Measurements from ENCODE around the gene RRP1B.

Gene RRP1B

DNA sequence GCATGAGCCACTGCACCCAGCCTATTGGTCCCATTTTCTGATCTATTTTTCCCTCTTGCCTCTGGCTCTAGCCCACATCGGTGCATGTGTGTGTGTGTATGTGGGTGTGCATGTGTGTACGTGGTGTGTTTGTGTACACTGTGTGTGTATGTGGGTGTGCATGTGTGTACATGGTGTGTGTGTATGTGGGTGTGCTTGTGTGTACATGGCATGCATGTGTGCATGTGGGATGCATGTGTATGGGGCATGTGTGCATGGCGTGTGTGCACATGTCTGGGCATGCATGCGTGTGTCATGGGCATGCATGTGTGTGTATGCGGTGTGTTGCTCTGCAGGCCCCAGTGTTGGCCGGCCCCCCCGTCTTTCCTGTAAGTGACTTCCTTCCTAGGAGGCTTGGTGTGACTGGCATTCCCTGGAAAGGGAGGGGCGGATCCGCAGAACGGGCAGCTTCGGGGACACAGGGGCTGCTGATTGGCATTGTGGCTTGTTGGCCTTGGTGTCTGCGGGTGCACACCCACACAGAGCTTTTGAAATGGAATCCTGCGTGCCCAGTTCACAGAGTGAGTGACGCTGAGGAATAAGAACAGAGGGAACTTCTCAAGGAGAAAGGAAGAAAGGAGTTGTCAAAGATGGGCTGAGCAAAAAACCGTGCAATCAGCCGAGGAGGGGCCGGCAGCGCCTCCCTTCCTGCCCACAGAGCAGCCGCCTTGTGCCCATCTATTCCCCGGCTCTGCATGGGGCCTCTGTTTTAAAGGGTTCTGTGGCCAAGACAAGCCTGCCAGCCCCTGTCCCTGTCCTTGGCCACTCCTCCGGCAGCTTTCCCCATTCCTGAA, 67.5 kb downstream of the RRP1B start:
- peak; percentile 44 for DNase-seq (ENCODE audit: low spot score)

DNA sequence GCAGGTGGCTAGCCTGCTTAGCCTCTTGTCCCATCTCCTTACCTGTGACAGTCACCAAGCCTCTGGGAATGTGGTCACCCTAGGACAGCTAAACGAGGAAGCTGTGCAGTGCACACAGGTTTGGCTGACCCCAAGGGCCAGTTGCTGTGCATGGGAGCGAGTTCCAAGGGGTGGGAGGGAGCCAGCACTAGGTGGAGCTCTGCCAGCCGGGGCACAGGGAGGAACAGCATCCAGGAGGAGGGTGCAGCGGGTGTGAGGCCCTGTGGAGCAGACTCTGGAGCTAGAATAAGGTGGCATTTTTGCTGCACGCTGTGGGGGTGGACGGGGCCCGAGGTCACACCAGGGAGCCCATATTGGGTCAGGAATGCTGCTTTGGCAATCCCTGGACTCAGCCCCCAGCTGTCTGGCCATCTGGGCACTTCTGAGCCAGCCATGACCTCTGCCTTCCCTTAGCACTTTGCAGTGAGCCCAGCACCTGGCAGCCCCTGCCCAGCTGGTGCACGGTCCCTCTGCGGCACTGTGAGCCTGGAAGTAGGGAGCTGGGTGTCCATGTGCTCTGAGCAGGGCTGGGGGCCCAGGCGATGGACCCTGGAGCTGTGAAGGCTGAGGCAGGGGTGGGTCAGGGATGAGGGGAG, 68.3 kb downstream of the RRP1B start:
- DNase-seq (ENCODE audit: low spot score), result peak; percentile 48

DNA sequence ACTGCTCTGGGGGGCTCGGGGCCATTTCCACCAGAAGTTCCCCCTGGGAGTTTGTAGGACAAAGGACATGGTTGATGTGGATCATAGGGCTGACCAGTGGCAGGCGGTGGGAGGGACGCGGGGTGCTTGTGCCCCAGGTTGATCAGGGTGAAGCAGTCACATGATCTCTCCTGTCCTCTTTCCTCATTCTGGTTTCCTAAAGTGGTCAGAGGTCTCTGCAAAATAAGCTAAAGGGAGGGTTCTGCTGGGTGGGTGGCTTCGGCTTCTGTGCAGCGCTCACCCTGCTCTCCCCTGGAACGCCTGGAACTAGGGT, 68.8 kb downstream of the RRP1B start:
- no peak for DNase-seq (ENCODE audit: low spot score)

DNA sequence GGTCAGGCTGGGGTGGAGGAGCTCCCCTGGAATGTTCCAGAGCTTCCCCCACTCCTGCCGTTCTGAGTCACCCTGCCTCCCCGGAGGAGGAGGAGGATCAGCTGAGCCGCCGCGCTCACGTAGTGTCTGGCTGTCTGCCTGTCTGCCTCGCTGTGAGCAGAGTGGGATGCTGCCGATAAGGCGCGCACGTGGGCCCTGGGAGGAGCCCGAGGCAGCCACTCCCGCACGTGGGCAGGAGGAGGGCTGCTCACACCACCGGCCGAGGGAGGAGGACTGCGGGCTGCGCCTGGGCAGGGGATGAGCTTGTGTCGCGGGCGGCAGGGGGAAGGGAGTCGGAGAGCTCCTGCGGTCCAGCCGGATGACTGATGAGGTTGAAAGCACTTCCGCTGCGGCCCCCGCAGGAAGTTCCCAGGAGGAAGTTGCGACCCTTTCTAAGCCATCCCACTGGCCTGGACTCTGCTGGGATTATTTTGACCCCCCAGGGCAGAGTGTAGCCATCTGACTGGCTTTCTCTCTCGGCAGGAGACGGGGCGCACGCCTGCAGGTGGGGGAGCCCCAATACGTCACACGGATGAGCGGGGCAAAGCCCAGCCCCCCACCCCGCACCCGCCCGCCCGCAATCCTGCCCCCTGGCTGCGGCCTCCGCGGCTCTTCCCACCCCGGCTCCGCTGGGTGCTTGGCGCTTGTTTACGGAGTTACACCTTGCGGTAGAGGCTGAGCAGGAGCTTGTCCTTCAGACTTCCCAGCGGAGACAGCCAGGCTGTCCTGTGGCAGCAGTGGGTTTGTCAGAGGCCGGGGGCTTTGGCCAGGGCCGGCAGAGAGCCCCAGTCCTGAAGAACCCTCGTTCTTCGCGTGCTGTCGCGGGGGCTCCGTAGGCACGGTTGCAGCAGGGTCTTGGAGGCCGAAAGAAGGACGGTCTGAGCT, 69.4 kb downstream of the RRP1B start:
- peak; percentile 87 for DNase-seq (ENCODE audit: low spot score)

DNA sequence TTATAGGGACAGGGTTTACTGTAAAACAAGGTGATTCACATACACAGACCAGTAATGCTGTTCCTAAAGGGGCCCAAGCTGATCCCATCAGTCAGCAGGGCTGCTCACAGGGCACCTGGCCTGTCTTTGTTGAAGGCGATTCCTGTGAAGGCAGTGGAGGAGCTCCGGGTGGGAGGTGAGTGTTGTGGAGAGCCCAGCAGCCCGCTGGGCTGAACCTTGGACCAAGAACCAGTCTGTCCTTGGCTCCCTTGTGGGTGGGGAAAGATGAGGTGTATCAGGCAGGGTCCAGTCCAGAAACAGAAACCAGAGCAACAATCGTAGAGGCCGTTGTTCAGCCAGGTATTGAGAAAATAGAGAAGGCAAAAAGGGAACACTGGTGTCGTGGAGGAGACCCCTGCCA, 72.1 kb downstream of the RRP1B start:
- no peak for DNase-seq (ENCODE audit: low spot score)

DNA sequence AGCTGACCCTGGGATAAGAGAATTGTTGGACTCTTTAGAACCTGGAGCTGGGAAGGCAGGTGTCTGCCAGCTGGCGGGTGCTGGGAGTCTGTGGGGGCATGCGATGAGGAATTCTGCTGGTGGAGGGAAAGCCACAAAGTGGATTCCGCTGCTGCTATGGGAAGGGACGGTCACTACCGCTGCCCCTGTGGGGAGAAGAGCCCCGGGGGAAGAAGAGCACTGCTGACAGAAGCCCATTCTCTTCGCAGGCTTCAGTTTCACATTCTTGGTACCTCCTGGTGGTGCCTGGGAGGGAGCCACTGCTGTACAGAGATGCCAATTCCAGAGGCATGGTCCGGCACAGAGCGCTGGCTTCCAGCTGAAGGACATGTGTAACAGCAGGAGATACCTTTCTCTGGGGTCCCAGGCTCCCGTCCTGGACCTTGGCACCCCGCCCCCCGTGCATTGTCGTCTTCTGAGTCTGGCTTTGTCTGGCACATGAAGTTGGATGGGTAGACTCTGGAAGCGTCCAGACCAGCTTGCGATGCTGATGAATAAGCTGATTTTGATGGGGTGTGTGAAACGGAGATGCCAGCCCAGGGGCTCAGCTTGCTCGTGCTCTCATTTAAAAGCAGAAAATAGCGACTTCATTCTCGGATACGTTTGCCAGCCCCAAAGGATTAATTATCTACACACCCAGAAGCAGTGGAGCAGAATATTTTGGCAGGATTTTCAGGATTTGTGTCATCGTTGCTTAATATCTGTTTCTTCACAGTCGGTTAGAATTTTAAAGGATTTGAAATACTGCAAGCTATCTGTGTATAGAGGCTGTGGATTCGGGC, 72.7 kb downstream of the RRP1B start:
- DNase-seq (ENCODE audit: low spot score), result no peak

DNA sequence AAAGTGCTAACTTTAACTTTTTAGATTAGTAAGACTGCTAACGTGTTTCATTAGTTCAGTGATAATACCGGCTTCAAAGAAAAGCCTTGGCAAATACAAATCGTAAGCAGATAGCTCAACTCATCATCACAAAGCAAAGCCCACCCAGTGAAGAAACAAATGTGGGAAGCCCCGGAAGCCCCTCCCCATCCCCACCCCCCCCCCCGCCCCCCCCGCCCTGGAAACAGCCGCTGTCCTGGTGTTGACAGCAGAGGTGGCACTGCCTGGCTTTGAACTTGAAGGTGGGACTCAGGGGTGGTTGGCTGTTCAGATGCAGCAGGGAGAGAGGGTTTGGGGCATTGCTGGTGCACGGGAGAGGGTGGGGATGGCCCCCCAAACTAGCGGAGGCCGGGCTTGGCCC, 73.7 kb downstream of the RRP1B start:
- DNase-seq (ENCODE audit: low spot score), result no peak

DNA sequence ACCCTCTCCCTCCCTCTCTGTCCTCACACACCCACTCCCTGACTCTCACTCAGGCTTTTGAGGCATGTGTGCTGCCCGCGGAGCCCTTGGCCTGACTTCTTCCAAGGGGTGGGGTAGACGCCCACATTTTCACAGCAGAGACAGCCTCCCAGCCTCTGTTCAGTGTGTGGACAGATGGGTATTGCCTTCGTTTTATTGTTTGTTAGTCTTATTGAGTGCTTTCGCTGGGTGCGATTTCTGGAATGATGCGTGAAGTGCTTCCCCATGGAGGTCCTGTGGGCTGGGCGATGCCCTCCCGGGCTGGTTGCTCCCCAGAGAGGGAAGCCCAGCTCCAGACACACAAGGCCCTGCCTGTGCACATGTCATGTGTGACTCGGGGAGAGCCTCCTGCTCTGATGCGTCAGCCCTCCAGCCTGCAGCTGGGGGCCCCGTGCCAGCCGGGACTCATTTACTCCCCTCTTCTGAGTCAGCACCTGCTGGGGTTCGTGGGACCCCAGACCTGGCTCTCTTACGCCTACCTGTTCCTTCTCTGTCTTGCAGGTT, 74.2 kb downstream of the RRP1B start:
- DNase-seq (ENCODE audit: low spot score), result no peak

DNA sequence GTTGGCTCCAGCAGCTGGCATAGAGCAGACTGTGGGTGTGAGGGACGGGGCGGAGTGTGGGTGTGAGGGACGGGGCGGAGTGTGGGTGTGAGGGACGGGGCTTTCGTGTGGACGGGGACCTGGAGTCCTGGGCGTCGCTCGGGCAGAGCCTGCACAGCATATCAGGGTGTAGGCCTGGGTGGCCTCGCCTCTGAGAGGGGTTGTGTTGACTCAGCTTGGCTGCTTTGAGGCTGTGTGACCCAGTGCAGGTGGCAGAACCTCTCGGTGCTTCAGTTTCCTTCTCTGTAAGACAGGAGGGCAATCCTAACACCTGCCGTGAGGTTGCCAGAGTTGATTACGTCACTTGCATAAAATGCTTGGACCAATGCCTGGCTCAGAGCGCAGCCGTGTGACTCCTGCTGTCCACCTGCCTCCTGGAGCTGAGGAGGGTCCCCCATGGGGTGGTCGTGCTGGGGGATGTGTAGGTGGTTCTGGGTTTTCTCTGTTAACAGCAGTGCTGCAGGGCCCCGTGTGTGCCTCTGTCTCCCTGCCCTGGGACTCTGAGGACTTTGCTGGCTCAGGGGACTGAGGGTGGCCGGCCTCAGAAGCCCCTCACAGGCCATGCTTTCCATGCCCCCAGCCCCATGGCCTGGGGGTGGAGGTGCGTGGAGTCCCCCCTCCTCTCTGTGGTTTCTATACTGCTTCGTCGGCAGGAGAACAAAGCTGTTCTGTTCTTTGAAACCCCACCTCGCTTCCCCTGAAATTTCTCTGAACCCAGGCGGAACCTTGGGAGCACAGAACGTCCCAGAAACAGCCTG, 75.0 kb downstream of the RRP1B start:
- DNase-seq (ENCODE audit: low spot score), result no peak

DNA sequence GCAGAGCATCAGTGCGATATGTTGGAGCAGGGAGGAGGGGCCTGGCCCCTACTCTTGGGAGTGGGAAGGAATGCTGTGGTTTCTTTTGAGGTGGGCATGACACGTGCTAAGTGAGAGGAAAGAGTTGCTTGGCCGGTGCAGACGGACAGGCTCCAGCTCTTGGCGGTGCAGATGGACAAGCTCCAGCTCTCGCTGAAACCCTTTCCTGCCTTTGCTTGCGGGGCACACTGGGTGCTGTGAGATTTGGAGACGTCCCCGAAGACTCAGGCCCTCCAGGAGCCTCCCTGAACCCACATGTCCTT, 75.5 kb downstream of the RRP1B start:
- DNase-seq (ENCODE audit: low spot score), result no peak

DNA sequence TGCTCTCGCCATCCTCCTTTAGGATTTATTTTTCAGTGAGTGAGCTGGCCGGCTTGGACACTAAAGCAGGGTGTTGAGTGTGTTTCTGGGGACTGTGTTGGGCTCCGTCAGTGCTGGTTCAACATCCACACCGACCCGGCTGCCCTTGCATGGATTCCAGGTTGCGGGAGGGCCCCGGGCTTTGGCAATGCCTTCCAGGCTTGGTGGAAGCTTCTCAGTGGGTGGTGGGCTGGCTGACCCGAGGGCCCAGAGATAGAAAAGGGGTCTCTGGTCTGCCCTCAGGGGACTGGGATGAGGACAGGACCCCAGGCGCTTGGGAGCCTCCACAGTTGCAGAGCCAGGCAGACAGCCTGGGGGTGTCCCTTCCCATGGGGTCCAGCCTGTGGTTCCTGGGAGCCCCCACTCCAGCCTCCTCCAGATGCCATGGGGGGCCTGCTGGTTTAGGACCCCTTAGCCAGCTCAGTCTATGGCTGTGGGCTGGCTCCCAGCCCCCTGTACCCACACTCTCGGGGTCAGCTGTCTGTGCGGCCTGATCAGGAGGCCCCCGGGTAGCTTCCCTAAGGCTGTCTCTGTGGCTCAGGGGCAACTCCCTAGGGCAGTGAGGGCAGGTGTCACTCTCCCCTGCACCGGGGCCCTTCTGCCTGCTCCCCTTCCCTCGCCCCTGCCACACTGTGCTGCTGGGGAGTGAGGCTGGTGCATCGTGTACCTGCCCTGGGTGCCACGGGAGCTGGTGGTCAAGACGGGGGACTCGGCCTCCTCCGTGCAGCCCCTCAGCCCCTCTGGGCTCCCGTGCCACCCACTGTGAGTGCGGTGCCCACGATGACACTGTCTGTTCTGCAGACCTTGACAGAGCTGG, 76.1 kb downstream of the RRP1B start:
- DNase-seq (ENCODE audit: low spot score), result no peak

DNA sequence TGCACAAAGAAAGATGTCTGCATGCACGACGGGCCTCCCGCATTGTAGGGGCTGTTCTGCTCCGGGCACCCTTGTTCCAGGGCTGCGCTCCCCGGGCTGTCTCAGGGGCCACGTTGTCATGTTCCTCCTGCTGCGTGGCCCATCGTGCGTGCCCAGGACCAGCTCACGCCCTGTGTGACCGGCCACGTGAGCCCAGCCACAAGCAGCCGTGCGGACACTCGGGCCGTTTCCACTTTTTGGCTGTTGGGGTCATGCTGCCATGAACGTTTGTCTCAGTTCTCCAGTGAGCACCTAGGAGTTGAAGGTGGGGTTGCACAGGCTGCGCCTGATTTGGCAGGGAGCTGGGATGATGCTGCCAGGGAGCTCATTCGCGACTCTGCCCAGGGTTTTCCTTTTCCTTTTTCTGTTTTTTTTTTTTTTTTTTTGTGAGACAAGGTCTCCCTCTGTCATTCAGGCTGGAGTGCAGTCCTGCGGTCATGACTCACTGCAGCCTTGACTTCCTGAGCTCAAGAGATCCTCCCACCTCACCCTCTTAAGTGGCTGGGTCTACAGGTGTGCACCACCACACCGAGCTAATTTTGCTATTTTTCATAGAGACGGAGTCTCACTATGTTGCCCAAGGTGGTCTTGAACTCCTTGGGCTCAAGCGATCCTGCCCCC, 77.0 kb downstream of the RRP1B start:
- no peak for DNase-seq (ENCODE audit: low spot score)

DNA sequence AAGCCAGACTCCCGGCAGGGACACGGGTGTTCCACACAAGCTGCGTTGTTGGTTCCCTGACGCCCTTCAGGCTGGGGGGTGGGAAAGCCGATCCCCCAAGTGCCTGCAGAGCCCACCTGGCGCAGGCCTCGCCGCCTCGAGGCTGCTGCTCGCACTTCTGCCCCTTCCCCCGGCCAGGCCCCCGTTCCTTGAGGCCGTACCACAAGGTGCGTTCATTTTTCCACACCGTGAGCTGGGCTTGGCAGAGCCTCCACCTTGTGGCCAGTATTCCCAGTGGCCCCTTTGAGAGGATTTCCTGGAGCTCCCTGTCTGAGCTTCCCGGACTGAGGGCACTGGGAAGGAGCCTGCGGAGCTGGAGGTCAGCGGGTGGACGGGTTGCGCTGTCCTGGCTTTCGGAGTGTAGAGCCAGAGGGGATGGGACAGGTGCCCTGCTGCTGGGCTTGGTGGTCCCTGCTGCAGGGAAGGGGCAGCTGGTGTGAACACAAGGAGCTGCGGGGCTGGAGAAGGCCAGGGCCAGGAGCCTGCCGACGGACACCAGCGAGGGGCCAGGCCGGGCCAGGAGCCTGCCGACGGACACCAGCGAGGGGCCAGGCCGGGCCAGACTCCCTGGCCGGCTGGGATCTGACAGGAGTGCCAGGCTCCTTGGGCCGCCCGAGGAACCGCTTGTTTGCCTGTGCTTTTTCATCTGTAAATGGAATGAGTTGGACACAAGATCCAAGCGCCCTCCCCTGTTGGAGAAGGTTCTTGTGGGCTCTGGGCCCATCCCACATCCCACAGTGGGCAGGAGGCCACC, 78.0 kb downstream of the RRP1B start:
- no peak for DNase-seq (ENCODE audit: low spot score)

DNA sequence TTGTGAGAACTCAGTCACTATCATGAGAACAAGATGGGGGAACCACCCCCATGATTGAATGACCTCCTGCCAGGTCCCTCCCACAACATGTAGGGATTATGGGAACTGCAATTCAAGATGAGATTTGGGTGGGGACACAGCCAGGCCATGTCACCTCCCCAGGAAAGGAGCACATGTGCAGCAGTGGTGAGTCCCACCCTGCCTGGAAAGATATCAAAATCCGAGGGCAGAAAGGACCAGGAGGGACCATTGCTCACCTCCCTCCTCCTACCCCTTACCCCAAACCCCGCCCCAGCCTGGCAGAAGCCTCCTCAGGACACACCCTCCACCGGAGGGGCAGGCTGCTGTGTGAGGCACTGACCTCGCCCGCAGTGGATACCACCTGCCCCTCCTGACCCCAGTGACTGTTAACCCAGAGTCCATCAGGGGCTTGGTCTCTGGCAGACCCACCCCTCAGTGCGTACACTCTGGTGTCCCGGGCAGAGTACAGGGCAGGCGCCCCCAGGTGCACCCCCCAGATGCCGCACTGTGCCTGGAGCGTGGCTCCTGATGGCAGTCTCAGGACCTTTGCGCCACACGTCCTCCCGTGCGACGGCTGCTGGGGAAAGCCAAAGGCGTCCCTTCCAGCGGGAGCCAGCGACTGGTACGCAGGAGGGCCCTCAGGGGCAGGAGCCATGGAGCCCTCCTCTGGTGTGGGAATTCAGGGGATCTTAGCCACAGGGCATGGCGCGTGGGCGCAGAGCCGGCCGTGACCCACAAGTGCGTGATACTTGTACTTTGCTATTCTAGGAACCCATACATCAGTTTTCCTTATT, 80.5 kb downstream of the RRP1B start:
- DNase-seq (ENCODE audit: low spot score), result peak; percentile 56

DNA sequence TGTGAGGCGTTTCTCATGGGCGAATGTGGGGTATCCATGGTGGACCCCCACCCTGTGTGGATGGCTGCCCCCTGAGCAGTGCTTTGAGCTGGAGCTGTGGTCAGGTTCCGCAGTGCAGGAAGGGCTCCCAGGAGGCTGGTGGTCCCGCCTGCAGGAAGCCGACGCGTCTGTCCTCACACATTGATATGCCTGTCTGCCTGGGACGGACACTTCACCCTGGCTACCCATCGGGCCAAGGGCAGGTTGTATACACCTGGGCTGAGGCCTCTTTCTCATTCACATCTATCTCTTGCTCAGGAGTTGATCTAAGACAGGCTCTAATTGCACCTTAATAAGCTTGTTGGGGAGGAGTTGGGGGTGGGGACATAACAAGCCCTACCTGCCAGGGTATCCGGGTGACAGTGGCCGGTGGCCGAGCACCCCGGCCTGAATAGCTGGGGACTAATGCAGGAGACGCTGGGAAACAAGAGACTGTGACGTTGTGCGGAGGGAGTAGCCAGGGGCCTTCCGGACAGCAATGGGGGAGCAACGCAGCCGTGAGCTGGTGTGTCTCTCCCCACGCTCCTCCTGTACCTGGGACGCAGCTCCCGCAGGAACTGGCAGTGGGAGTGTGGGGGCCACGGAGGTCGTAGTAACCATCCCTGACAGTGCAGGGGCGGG, 81.3 kb downstream of the RRP1B start:
- peak; percentile 67 for DNase-seq (ENCODE audit: low spot score)

DNA sequence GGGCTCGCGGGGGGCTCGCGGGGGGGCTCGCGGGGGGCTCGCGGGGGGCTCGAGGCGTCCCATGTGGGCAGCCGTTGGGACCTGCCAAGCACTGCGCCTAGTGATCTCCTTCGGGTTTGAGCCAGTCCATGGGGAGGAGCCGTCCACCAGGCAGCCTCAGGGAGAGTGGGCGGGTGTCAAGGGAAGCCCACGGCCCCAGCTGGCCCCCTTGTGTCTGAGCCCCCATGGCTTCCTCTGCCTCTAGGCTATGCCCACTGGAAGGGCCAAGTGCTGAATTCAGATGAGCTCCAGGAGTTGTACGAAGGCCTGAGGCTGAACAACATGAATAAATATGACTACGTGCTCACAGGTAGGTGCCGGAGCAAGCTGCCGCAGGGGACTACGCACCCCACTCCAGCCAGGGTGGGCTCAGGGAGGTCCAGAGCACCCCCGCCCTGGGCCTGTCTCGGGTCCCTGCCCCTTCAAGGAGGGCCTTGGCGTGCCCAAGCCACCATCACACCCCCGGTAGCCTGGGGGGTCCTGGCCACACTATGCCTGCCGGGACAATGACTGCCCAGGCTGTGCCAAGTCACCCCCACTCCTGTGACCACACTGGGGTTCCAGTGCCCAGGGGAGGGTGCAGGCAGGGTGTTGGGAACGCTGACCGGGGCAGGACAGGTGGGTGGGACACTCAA, 82.2 kb downstream of the RRP1B start:
- DNase-seq (ENCODE audit: low spot score), result no peak

DNA sequence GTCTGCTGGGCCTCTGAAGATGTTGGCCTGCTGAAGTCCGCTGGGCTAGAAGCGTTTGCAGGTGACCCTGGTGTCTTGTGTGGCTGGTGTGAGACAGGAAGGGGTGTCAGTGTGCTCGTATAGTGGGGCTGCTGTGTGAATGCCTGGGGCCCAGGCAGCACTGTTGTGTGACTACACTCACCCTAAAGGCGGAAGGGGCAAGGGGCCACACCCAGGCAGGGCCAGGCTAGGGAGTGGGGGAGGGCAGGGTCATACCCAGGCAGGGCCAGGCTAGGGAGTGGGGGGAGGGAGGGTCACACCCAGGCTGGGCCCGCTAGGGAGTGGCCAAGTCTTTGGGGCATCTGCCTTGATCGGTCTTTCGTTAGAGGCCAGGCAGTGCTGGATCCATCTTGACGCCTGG, 84.6 kb downstream of the RRP1B start:
- DNase-seq (ENCODE audit: low spot score), result no peak
